ENCODE measurements around the gene ZNF219.

ZNF219 gene

DNA sequence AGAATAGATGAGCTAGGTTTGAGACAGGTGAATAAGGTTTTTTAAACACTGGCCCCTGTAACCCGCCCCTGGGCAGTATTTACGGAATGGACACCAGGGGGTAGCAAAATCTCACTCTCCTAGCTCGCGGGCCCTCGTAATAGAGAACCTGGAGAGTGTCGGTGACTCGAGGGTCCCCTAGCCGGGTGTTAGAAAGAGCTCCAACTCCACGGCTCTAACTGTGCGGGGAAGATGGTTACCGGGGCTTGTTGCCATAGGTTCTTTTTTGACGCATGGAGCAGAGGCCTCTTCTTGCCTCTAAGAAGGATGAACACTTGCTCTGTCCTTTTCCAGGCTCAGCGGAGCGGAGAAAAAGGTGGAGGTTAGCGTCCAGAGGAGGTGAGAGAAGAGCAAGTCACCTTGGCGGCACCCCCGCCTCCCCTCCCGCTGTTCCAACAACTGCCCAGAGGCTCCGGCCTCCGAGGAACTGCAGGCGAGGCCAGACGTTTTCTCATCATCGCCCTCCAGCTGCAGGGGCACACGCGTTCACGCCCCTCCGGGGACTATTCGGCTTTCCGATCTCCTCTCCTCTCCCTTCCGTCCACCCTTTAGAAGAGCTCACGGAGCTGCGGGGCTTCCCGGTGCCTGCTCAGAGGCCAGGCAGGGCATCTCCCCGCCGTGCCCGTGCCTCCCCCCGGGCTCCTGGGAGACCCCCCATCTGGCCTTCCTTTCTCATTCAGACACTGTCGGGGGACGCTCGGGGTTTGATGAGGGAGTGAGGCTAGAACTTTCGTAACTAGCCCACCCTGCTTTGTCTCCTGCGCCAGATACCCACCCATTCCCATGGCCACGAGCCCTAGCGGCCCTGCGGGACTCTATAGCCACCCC lies 29.7 kb downstream of the ZNF219 start:
- no peak for DNase-seq (ENCODE audit: low read depth)

DNA sequence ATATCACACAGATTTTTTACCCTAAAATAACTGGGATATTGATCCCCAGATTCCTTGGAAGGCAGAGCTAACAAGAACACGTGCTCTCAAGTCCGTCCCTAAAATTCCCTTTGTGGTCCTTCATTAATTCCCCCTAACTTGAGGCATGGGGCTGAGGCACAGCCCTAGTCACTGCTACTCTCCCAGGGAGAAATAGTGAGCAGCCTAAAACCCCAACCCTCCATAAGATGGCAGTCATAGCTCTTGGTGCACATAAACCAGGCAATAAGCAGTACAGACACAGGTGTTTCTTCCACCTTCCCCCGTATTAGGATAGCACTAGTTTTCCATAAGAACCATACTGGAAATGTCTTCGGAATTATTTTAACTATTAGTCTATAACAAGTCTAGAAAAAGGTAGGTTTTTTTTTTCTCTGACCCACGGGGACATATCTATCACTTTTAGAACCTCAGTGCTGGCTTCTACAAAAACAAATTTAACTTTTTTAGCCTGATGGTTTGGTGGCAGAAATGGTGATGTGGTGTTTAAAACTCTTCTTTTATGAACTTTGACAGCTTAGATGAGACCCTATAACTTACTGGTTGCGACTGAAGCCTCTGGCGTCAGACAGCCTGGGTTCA lies 31.5 kb downstream of the ZNF219 start:
- no peak for DNase-seq (ENCODE audit: low read depth)

DNA sequence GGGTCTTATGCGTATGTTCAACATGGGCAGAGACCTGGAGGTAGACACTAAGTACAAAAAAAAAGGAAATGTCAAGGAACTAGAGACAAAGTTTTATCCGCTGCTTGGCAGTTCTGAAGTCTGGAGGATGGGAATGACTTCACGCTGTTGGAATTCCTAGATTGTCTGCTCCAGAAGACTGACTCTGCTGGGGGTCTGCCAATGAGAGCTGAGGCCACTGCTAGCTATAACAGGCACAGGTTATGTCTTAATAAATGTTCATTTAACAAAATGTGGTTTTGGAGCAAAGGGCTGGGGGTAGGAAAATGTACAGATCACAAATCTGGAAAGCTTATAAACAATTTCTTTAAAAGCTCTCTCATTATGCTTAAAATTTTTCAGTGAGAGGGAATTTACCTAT lies 35.0 kb downstream of the ZNF219 start:
- no peak for DNase-seq (ENCODE audit: low read depth)

DNA sequence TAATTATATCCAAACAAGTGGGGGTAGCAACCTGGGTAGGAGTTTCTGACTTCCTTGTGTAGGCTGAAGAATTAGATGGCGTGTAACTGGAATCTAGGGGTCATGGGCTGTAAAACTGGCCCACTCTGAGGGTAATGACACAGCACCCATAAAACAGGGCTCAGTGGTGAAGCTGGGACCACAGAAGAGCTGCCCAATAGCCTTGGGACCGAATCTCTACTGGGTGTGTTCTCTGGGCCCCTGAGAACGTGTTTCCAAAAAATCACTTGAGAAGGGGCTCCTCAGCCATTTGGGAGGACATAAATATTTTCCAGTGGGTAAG lies 37.1 kb downstream of the ZNF219 start:
- DNase-seq (ENCODE audit: low read depth) = no peak

DNA sequence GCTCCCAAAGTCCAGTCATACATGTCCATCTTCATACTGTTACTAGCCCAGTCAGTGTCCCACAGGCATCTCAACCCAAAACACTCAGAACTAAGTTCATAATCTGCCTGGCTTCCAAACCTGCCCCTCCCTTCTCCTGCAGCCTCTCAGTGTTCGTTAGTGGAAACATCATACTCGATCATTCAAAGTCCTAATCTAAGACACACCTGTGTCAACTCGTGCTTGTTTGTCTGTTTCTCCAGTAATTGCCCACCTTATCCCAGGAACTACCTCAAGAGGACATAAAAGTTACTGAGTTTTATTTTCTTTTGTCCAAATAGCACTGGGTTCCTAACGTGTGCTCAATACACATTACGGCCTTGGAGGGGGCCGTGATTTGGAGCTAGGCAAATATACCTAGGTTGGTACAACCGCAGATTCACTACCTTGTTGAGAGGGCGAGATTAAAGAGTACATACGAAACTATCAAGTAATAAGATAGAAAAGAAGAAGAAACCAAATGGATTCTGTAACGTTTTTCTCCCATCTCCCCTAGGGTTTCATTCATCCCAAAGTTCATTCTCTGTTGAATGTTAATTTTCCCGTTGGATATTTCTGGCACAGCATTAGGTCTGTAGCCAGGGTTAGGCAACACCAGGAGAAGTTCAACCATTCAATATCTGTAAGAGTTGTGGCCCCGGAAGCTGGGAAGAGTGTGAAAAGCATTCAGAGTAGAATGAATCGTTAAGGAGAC lies 37.7 kb downstream of the ZNF219 start:
- no peak for DNase-seq (ENCODE audit: low read depth)

DNA sequence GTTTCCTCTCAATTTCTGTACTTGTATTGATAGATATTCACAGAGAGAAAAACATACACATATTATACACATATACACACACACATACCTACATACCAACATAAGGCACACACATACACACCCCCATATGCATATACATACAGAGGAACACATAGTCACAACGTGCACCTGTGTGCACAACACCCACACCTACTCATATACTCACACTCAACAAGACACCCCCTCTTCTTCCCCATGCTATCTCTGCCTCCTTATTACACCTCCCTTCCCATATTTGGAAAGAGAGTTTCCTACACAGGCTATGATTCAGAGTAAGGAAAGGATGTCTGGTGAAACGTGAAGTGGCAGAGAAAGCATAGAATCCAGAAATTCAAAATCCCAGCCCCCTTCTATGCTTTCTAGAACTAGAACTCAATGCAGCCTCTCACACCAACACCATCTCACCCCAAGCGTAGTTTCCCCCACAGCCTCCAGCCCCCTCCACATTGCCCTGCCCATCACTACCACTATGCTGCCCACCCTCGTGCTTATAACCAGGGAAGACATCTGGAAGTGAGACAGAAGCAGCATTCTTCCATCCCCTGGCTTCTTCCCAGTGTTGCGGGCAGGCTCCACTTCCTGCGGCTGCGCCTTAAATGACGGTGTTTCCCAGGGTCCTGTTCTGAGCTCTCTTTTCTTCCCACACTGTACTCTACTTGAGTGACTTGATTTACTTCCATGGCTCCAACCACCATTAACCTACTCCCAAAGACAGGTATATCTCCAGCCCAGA lies 38.4 kb downstream of the ZNF219 start:
- DNase-seq (ENCODE audit: low read depth) = no peak

DNA sequence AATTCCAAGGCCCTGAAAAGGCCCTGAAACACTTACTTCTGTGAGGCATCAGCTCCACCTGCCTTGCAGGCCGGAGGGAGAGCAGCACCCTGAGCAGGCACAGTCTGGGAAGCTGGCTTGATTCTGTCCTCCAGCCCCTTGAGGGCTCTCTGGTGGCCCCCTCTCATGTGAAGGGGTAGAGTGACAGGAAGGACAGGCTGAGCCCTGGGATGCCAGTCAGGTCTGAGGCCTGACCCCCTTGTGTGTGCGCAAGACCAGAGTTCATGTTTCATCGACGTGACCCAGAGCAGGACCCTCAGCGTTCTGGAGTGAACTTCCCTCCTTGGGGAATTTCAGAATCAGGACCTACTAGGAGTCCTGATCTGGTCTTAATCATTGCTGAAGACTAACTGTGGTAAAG lies 39.6 kb downstream of the ZNF219 start:
- no peak for DNase-seq (ENCODE audit: low read depth)

DNA sequence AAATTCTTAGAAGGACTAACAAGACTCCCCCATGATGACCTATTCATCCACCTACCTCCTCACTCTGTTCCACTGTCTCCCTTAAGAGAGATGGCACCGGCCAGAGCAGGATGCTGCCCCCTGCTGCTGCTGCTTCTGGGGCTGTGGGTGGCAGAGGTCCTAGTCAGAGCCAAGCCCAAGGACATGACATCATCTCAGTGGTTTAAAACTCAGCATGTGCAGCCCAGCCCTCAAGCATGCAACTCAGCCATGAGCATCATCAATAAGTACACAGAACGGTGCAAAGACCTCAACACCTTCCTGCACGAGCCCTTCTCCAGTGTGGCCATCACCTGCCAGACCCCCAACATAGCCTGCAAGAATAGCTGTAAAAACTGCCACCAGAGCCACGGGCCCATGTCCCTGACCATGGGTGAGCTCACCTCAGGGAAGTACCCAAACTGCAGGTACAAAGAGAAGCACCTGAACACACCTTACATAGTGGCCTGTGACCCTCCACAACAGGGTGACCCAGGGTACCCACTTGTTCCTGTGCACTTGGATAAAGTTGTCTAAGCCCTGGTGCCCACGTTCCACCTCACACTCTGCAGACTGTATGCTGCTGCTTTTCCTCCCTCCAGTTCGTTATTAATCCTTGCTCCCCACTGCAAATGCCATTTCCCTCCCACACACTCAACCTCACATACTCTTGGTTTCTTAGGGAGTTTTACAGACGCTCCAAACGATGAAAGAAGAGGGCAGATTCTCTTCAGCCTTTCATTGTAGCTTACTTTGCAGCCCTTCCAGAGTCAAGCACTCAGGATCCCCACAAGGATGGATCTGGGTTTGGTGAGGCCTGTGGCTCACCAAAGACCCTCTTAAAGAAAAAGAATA lies 40.4 kb downstream of the ZNF219 start, which contains the start of gene RNASE8:
RNASE8 (plus strand) TSS at position 20 of the 873 bp plus-strand sequence; CDS start at position 91, 71 bp downstream.
- DNase-seq (ENCODE audit: low read depth) = no peak

DNA sequence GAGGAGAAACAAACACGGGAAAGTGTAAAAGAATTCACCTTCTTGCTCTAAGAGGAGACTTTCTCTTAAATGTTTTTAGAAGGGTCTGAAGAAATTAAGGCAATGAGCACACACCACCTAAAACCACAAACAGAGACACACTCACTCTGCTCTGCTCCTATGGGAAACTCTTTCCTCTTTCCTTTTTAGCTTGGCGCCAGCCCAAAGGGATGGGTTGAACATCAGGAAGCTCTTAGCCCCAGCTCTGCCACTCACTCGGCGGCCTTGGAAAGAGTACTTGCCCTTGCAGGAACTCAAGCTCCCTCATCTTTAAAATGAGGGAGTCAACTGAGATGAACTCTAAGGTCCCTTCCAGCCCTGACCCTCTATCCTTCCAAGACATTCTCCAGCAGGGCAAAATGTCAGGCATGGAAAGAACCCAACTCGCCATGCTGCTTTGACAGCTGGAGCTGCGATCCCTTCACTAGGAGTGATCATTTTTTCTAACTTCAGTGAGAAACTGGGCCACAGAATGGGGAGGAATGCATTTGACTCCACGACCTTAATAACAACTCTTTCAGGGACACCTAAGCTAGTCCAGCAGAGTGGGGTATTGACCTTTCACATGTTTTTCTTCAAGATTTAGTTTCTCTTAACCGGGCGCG lies 41.8 kb downstream of the ZNF219 start:
- no peak for DNase-seq (ENCODE audit: low read depth)

DNA sequence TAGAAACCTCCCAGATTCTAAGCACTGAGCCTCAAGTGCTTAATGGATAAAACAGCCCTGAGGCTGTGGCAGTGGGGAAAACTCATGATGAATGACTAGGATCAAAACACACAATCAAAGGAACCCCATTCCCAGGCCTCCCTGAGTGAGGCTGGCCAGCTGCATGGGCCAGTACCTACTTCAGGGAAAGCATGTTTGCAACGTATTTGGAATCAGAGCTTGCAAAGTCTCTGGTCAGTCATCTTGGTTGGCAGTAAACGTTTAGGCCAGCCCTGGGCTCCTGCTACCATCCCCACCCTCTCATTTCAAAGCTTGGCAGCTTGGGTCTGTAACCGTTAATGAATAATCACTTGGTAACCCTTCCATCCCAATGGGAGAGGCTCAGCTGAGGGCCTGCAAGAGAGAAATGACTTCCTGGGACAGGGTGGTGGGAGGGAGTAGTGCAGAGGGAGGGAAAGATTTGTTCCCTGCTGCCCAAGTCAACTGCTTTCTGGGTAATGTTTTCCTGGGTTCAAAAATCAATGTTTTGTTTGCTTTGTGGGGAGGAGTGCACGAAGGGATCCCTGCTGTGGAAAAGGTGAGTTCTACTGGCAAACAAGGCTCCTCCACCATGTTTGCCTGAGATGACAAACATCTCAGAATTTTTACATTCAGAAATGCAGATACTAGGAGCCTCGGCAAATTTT lies 42.9 kb downstream of the ZNF219 start:
- DNase-seq (ENCODE audit: low read depth) = no peak

DNA sequence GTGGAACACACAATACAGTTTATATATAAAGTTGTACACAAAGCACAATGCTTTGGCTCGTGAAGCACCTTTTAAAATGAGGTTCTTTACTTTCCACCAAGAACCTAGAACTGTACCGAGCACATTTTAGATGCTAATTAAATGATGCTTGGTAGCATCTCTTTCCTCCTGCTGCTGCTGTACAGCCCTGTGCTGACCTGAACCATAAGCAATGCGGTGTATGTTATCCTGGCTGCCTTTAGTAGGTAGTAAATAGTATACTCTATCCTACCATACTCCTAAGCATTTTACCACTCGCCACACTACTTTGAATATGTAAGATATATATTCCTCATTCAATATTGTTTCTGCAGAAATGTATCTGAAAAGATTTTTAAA lies 43.7 kb downstream of the ZNF219 start:
- no peak for DNase-seq (ENCODE audit: low read depth)

DNA sequence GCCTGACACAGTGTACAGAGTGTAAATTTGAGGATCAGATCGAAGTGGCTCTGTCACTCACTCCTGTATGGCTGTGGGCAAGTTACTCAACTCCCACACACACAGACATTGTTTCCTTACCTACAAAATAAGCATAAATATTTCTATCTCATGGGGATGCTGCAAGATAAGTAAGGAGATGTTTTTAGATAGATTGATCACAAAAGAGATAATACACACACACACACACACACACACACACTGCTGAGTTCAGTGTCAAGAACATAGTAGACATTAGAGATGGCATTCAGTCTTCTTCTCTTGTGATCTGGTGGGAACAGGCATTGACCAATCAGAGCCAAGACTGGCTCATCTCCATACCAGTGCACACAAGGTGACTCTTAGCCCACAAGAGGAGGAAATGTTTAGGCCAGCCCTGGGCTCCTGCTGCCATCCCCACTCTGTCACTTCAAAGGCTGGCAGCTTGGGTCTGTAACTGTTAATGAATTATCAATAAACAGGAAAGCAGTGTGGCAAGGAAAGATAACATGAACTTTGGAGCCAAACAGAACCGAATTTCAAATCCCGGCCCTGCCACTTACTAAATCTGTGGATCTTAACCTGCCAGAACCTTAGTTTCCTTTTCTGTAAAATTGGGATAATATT lies 44.2 kb downstream of the ZNF219 start:
- no peak for DNase-seq (ENCODE audit: low read depth)

DNA sequence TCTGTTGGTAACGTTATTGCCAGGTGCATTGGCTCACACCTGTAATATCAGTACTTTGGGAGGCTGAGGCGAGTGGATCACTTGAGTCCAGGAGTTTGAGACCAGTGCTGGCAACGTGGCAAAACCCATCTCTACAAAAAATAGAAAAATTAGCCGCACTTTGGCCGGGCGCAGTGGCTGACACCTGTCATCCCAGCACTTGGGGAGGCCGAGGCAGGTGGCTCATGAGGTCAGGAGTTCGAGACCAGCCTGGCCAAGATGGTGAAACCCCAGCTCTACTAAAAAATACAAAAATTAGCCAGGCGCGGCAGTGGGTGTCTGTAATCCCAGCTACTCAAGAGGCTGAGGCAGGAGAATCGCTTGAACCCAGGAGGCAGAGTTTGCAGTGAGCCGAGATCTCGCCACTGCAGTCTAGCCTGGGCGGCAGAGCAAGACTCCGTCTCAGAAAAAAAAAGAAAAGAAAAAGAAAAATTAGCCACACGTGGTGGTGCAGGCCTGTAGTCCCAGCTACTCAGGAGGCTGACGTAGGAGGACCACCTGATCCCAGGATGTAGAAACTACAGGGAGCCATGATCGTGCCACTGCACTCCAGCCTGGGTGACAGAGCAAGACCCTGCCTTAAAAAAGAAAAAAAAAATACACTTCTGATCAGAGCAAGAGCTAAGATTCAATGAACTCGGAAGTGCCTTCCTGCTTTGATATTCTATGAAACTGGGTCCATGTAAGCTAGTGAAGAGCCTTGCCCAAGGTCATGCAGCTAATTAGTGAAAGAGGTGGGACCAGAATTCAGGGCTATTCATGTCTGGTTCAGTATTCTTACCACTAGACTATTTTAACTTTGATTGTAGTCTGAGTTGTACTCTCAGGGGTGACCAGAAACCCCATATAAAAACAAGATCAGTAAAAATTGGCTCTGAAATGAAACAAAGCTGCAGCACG lies 45.0 kb downstream of the ZNF219 start:
- no peak for DNase-seq (ENCODE audit: low read depth)

DNA sequence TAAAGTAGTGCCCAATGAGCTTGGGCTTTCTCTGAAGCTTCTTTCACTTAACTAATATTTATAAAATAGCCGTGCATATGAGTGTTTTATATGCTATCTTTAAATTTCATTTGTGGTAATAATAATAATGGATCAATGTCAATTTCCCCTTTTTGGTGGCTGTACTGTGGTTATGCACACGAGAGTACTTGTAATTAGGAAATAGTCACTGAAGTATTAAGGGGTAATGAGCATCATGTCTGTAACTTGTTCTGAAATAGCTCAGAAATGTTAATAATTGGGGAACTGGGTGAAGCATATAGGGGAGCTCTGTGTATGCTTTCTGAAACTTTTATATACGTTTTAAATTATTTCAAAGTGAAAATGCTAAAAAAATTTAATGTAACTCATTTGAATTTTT lies 47.9 kb downstream of the ZNF219 start:
- DNase-seq (ENCODE audit: low read depth) = no peak

DNA sequence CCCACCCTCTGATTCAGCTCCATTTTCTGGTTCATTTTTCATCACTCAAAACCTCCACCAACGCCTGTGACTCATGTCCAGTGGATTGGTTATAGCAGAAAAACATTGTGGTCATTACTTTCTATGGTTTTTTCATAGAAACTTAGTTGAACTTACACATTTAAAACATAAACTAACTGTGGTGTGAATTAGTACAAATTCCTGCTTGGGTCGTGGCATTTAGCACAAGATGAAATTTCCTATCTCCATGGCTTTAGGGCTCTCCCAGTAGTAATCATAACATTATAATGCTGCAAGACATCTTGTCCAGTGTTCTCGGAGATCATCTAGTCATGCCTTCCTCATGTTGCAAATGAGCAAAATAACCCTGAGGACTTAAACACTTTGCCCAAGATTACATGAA lies 49.2 kb downstream of the ZNF219 start:
- DNase-seq (ENCODE audit: low read depth) = no peak

DNA sequence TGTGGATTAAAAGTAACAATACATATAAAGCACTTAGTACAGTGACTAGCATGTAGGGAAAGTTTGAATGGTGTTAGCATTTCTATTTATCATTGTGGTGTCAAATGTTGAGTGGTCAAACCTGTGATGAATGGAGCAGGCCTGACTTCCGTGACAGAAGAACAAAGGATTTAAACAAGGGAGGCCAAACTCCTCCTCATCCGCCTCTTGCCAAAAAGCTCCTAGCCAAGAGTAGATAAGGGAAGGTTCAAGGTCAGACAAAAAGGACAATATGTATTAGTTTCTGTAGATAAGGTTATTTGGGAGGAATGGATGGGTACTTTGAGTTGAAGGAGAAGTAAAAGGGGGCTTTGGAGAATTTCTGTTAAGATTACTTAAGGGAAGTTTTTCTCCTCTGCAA lies 49.8 kb downstream of the ZNF219 start:
- no peak for DNase-seq (ENCODE audit: low read depth)

DNA sequence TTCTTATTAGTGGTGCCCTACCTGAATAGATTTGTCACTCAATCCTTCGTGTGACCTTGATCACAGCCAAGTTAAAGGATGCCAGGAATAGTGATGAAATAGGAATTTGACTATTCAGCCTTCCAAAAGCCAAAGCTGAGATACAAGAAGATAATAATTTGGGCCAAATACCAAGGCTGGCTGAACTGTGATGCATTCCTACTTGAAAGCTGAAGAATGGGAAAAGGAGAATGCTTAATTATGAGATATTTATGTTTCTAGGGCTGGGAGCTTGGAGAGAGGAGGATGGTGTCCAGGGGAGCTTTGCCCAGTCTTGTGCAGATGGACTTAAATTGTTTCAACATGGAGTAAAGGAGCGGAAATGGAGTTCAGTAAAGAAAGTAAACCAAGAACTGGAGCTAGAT lies 51.1 kb downstream of the ZNF219 start:
- DNase-seq (ENCODE audit: low read depth) = no peak

DNA sequence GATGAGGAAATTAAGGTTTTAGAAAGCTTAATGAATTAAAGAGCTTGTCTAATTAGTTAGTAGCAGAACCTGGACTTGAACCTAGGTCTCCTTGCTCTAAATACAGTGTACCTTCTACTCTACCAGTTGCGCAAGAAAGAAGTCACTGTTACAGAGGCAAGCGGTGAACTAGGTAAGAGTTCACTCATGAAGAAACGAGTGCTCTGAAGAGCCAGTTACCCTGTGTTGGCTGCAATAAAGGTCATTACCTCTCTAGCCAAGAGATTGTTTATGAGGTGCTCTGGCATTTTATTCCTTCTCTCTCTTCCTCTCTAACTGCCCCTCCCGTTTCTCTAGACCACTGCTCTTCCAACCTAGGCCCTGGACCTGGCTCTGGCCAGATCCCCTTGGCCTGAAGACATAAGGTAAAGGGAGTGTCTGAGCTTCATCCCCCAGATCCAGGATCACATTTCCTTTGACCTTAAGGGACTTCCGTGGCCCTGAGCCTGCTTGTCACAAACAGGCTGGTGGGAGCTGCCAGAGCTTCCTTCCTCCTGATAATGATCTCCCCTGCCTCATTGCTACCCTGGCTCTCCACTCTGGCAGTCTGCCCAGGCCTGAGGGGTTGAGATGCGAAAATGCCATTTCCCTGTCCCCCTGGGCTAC lies 54.4 kb downstream of the ZNF219 start:
- no peak for DNase-seq (ENCODE audit: low read depth)
